Lower leg skin (tissue), 4 donors: Measurements from ENCODE around the gene GNB1L. TPM values are rescaled to one million over a fixed set of nuclear protein-coding genes. Genes with fewer than 3 reads are reported as not detected.

ENCODE experiments used
- DNase-seq, 2 donors: peaks; one replicate each; pipeline ENCODE4 v3.0.0-alpha.2; 2019; ENCODE audit warnings: low spot score in 2 of 2
- H3K4me3 ChIP-seq: fragments of 200-600 bp; sonication (generic); 2 replicates; pipeline ENCODE4 v1.5.1; 2017; ENCODE audit warnings: mild to moderate bottlenecking, low read depth; ENCODE audit not compliant: poor library complexity, severe bottlenecking
- POLR2A ChIP-seq, 2 donors: fragments of 450-650 bp; IDR thresholded peaks; one replicate each; pipeline ENCODE4 v1.6.1; 2016 to 2017; ENCODE audit warnings: antibody characterized with exemption in 2 of 2, mild to moderate bottlenecking in 1 of 2, moderate library complexity in 1 of 2
- WGBS, 2 donors: methylation state at CpG; one replicate each; pipeline ENCODE4 v1.1.5; 2018; 5-methylcytosine and 5-hydroxymethylcytosine counted together
- intact Hi-C: fragments of 100-400 bp; cut with DNase I; formaldehyde crosslinking; loops from one replicate; pipeline ENCODE4 v1.15.0; 2023; ENCODE audit warnings: low total_unique reads
- total RNA-seq, 4 donors: library from RNA; depleted of rRNA; stranded (reverse); fragments of >200 nt; gene quantifications; one replicate each; pipeline ENCODE4 v1.1.0, GENCODE V29; 2016
- TF ChIP-seq, protein P1 (sequence below), 3 donors: fragments of 450-650 bp; IDR thresholded peaks; one replicate each; pipeline ENCODE4 v1.5.1; 2016; ENCODE audit warnings: antibody characterized with exemption in 3 of 3, mild to moderate bottlenecking in 3 of 3, moderate library complexity in 2 of 3

GNB1L gene
- total RNA-seq, 4 donors from 2014 or later = 10.0 to 16.2 (median 11.2) TPM

DNA sequence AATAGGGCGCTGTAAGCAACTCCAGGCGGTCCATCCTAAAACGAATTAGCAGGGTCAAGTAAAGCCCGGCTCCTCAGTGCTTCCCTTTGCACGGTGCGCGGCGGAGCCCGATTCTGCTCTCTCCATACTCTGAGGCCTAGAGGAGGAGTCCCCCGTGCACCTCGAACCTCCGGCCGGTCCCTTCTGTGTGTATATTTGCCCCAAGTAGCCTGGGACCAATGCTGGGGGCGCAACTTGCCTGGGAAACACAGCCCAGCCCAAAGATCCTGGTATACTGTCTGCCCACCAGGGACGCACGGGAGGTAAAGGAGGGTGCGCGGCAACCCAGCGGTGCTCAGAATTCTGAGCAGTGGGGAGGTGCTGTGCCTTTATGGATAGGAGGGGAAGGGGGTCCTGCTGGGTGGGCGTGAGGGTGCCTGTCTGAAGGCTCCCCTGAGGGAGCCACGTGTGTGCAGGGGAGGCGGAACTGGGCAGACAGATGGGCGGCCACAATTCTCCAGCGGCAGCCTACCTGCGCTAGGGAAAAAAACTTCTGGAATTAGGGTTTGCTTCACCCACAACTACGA is 98.9 kb downstream of the GNB1L start:
- H3K4me3 ChIP-seq = no peak overlapping the region
- 10 to 13% methylated on average over 26 of the region's 26 CpGs for WGBS, 2 donors
- TF ChIP-seq, protein P1, sequence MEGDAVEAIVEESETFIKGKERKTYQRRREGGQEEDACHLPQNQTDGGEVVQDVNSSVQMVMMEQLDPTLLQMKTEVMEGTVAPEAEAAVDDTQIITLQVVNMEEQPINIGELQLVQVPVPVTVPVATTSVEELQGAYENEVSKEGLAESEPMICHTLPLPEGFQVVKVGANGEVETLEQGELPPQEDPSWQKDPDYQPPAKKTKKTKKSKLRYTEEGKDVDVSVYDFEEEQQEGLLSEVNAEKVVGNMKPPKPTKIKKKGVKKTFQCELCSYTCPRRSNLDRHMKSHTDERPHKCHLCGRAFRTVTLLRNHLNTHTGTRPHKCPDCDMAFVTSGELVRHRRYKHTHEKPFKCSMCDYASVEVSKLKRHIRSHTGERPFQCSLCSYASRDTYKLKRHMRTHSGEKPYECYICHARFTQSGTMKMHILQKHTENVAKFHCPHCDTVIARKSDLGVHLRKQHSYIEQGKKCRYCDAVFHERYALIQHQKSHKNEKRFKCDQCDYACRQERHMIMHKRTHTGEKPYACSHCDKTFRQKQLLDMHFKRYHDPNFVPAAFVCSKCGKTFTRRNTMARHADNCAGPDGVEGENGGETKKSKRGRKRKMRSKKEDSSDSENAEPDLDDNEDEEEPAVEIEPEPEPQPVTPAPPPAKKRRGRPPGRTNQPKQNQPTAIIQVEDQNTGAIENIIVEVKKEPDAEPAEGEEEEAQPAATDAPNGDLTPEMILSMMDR (IDR thresholded peaks at IDR 0.05) = no peak
- TF ChIP-seq POLR2A (IDR thresholded peaks at IDR 0.05) = no peak
- no peak for DNase-seq
- intact Hi-C loops = no loop called here

DNA sequence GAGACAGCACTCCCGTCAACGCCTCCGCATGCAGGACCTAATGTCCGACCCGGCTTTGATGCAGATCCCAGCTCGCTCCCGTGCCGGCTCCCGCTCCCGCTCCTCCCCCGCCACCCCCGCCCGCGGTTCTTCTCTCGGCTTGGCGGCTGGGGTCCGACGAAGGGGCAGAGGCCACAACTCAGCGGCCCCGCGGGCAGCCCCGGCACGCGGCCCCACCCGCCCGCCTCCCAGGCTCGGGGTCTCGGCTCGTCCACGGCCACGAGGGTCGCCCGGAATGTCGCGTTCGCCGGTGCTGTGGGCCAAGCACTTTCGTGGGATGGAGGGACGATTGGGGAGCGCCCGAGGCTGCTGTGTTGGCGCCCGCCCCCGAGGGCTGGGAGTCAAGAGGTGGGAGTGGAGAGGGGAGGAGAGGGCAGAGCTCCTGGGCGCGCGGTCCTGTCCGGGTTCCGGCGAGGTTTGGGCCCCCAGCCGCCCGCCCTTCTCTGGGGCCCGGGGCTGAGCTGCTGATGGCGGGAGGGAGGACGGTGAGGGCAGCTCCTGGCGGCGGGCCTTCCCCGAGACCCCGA is 99.4 kb downstream of the GNB1L start:
- no peak overlapping the region for H3K4me3 ChIP-seq
- DNase-seq = no peak
- intact Hi-C loops = no loop called here
- TF ChIP-seq, protein P1 (IDR thresholded peaks at IDR 0.05) = no peak
- TF ChIP-seq POLR2A (IDR thresholded peaks at IDR 0.05) = no peak
- WGBS, 2 donors = 6 to 14% methylated on average over 37 to 45 of the region's 59 CpGs

DNA sequence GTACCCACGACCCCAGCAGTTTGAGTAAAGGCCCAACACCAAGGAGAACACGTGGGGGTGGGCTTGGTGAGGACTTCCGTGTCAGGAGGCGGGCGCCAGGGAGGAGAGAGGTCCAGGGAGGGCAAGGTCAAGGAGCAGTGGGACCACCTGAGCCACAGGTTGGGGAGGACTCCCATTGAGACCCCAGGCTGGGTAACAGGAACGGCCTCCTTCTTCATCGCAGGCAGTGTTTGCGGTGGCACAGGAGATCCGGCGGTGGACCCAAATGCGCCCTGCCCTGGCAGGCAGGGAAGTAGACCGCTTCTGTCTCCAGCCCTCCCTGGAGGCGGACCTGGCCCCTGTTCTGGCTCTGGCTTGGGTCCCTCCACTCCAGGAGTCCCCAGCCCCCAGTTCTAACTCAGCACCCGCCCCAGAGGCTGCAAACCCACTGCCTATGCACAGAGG is 100.0 kb downstream of the GNB1L start:
- no peak for DNase-seq
- intact Hi-C loops = no loop called here
- no peak overlapping the region for H3K4me3 ChIP-seq
- 68 to 78% methylated on average over 14 of the region's 14 CpGs for WGBS, 2 donors
- no peak for TF ChIP-seq POLR2A (IDR thresholded peaks at IDR 0.05)
- TF ChIP-seq, protein P1 (IDR thresholded peaks at IDR 0.05) = no peak

DNA sequence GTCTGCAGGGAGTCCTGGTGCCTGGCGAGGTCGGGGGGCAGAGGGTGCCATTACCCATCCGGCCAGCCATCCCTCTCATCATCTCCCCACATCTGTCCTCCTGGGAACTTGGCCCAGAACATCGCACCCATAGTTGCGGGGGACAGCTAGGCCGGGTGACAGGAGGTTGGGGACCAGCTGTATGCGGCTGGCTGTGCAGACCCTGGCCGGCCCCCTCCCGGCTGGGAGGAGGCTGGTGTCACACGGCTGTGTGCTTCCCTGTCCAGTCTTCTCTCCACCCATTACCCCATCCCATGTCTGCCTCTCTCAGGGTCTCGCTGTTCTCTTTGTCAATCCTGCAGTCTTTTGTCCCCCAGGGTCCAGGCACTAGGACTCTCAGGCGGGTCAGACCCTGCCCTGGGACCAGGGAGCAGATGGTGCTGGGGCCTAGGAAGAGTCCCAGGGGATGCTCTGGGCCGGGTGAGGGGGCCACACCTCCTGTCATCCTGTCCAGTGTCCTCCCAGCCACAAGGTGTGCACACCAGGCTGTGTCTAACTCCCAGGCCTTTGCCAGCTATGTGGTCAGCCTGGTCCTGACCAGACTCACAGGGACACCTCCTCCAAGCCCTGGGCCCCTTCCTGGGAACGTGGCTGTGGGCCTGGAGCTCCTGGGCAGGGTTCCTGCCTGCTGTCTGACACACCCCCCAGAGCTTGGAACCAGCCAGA is 100.5 kb downstream of the GNB1L start:
- H3K4me3 ChIP-seq = no peak overlapping the region
- TF ChIP-seq, protein P1 (IDR thresholded peaks at IDR 0.05) = no peak
- TF ChIP-seq POLR2A (IDR thresholded peaks at IDR 0.05) = no peak
- DNase-seq = no peak
- 79 to 80% methylated on average over 13 to 14 of the region's 14 CpGs for WGBS, 2 donors
- intact Hi-C loops = no loop called here

DNA sequence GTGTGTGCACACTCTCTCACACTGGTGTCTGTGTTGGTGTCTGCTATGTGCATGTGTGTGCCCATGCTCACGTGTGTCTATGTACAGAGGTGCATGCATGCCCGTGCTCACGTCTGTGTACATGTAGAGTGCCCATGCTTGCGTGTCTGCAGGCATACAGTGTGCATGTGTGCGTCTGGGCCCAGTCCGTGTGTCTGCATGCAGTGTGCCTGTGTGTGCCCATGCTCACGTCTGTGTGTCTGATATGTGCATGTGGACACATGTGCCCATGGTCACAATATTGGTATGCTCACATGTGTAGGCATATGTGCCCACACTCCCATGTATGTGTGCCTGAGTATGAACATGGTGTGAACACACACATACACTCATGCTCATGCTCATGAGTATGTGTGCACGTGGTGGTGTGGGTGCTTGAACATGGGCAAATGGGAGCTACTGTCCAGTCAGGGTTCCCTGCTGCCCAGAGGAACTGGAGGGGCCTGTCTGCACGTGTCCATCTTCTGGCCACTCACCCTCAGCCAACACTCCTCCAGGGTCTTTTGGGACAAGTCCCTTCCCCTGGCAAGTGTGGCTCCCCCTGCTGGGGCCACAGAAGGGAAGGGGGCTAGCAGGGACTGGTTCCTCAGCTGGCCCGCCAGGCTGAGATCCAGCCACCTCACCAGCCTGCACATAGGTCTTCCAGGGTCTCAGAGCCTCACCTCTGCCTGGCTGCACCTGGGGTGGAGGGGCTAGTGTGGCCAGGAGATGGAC is 101.4 kb downstream of the GNB1L start:
- TF ChIP-seq POLR2A (IDR thresholded peaks at IDR 0.05) = no peak
- TF ChIP-seq, protein P1 (IDR thresholded peaks at IDR 0.05) = no peak
- intact Hi-C loops = no loop called here
- H3K4me3 ChIP-seq = no peak overlapping the region
- 87 to 93% methylated on average over 10 of the region's 10 CpGs for WGBS, 2 donors
- DNase-seq = no peak
